ENCODE data around the gene FOSL1.

- TF ChIP-seq, protein P1, sequence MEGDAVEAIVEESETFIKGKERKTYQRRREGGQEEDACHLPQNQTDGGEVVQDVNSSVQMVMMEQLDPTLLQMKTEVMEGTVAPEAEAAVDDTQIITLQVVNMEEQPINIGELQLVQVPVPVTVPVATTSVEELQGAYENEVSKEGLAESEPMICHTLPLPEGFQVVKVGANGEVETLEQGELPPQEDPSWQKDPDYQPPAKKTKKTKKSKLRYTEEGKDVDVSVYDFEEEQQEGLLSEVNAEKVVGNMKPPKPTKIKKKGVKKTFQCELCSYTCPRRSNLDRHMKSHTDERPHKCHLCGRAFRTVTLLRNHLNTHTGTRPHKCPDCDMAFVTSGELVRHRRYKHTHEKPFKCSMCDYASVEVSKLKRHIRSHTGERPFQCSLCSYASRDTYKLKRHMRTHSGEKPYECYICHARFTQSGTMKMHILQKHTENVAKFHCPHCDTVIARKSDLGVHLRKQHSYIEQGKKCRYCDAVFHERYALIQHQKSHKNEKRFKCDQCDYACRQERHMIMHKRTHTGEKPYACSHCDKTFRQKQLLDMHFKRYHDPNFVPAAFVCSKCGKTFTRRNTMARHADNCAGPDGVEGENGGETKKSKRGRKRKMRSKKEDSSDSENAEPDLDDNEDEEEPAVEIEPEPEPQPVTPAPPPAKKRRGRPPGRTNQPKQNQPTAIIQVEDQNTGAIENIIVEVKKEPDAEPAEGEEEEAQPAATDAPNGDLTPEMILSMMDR (IDR thresholded peaks at IDR 0.05; ENCODE audit: low read depth, low read length, missing input control): no peak
- TF ChIP-seq MAX (IDR thresholded peaks at IDR 0.05): no peak
These were observed 1.4 kb downstream of the FOSL1 start for GRCh38 chr11:65898656-65899355.

All from liver (tissue), 2 donors.